SK-N-SH (cell line): ENCODE data around the gene ARID4B.

Experiments used
- CTCF ChIP-seq: fragments of 200-600 bp; sonication (generic); IDR thresholded peaks from 2 replicates; pipeline ENCODE4 v1.6.1; 2017; ENCODE audit warnings: antibody characterized with exemption, mild to moderate bottlenecking, moderate library complexity
- JUND ChIP-seq: IDR thresholded peaks from 2 replicates; pipeline ENCODE4 v1.4.0; 2012
- NFIC ChIP-seq: IDR thresholded peaks from 2 replicates; pipeline ENCODE4 v1.4.0; 2012; ENCODE audit warnings: borderline replicate concordance
- POLR2AphosphoS5 ChIP-seq: IDR thresholded peaks from 2 replicates; pipeline ENCODE4 v1.6.1; 2012; ENCODE audit warnings: low read depth, low read length
- RFX5 ChIP-seq: IDR thresholded peaks from 2 replicates; pipeline ENCODE4 v1.6.1; 2012; ENCODE audit warnings: mild to moderate bottlenecking, improper control_type of control experiment, low read length

GRCh38 chr1:235328271-235329138, 526 bp upstream of the ARID4B start, which contains the start of gene GGPS1:
- TF ChIP-seq CTCF: no peak; the same call in 1 of the 2 replicates
- TF ChIP-seq NFIC: no peak
- TF ChIP-seq POLR2AphosphoS5: peak; percentile 94
- TF ChIP-seq JUND: no peak
- peak; percentile 52; the same call in 1 of the 2 replicates for TF ChIP-seq RFX5
